HG02981 (cell line): ENCODE measurements around the gene UGT2A2.
"Not testable (repeated sequence)": the region's sequence is repeated elsewhere in the genome, so short reads cannot be mapped to it uniquely, and the experiment has no call there.

ENCODE experiments used
- ATAC-seq: cut with Tn5 transposase; IDR thresholded peaks from one replicate; pipeline ENCODE4 v1.9.1; 2021; ENCODE audit warnings: mild to moderate bottlenecking, moderate library complexity; ENCODE audit not compliant: unreplicated experiment

The UGT2A2 gene

DNA sequence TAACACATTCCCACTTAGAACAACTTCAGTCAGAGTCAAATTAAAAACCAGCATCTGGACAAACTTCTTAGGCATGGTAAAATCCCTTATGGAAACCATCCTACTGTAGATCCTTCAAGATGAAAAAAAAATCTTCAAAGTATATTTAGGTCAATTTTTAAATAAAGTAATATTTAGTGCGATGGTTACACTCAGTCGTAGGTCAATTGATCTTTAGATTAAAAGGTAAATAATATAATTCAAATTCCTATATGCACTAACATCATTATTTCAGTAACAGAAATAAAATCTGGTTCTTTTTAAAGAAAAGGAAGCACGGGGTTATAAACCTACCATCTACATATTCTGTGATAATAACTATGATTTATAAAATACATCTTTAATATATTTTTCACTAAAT, at the start of gene UGT2A2:
UGT2A2 (minus strand) TSS at position 101 of the 400 bp plus-strand sequence; CDS start at position 99, 2 bp downstream.
- ATAC-seq, result no peak

DNA sequence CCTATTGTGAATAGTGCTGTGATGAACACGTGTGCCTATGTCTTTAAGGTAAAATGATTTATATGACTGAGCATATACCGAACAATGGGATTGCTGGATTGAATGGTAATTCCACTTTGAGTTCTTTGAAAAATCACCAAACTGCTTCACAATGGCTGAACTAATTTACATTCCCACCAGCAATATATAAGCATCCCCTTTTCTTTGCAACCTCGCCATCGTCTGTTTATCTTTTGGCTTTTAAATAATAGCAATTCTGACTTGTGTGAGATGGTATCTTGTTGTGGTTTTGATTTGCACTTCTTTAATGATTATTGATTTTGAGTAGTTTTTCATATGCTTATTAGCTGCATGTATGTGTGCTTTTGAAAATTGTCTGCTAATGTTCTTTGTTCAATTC, 45.4 kb upstream of the UGT2A2 start:
- ATAC-seq, result no peak

DNA sequence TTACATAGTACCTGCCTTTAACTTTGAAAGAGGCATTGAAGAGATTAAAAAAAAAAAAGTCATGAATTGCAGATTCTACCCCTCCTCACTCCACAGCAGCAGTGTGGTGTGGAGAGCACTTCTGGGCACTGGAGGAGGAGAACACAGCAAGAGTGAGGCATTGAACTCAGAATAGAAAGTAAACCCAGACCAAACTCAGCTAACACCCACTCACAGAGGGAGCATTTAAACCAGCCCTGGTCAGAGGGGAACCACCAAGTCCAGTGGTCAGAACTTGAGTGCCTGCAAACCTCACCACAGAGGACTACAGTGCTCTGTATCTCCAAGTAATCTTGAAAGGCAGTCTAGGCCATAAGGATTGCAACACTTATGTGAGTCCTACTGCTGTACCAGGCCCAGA, 29.2 kb upstream of the UGT2A2 start:
- ATAC-seq, result no peak

DNA sequence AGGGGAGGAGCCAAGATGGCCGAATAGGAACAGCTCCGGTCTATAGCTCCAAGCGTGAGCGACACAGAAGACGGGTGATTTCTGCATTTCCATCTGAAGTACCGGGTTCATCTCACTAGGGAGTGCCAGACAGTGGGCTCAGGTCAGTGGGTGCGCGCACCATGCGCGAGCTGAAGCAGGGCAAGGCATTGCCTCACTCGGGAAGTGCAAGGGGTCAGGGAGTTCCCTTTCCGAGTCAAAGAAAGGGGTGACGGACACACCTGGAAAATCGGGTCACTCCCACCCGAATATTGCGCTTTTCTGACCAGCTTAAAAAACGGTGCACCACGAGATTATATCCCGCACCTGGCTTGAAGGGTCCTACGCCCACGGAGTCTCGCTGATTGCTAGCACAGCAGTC, 24.6 kb upstream of the UGT2A2 start:
- not testable (repeated sequence) for ATAC-seq

DNA sequence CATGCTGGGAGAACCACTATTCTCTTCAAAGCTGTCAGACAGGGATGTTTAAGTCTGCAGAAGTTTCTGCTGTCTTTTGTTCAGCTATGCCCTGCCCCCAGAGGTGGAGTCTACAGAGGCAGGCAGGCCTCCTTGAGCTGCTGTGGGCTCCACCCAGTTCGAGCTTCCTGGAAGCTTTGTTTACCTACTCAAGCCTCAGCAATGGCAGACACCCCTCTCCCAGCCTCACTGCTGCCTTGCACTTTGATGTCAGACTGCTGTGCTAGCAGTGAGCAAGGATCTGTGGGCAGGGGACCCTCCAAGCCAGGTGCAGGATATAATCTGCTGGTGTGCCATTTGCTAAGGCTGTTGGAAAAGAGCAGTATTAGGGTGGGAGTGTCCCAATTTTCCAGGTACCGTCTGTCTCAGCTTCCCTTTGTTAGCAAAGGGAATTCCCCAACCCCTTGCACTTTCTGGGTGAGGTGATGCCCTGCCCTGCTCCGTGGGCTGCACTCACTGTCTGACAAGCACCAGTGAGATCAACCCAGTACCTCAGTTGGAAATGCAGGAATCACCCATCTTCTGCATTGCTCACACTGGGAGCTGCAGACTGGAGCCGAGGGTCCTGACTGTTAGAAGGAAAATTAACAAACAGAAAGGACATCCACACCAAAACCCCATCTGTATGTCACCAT, 21.8 kb upstream of the UGT2A2 start:
- ATAC-seq, result not testable (repeated sequence)

DNA sequence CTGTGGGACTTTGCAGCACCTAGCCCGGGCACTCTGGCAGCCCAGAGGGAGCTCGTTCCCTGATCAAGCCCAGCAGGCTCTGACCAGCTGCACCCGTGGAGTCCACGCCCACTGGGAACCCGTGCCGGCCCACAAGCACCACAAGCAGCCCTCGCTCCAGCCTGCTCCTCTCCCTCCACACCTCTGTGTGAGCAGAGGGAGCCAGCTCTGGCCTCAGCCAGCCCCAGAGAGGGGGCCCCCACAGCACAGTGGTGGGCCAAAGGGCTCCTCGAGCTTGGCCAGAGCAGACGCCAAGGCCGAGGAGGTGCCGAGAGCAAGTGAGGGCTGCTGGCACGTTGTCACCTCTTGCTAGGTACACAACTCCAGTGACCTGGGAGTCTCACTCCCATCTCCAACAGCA, 18.7 kb upstream of the UGT2A2 start:
- ATAC-seq, result no peak

DNA sequence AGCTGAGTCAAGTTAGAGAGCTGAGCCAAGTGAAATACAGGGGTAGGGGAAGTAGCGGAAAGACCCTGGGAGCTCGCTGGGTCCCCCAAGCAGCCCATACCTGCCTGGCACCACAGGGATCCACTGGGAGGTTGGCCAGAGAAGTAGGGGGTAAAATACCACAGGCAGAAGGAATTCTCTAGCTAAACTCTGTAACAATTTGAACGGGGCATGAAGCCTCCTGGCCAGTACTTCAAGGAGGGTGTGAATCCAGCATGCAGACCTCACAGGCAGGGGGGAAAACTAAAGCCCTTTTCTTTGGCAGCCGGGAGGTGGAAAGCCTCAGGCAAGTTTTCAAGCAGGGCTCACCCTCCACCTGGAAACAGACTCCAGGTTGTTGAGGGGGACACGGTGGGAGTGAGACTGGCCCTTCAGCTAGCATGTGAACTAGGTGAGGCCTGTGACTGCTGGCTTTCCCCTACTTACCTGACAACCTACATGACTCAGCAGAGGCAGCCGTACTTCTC, 17.3 kb upstream of the UGT2A2 start:
- ATAC-seq, result no peak

DNA sequence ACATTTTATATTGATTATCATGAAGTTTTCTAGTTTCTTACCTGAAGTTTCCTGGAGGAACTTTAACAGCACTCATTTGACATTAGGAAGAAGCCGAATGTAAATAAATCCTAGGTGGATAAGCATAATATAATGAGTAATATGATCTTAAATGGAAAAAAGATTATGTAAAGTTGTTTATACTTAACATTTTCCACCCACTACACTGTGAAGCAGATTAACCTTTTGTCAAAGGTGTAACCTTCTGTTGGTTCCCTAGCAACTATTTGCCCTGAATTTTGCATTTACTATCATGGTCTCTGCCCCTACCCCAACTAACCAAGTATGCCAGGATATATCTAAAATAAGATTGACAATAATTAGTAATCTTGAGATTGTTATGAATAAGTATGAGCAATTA, 13.7 kb upstream of the UGT2A2 start, which contains the start of gene UGT2A1:
UGT2A1 (minus strand) TSS at position 101 of the 400 bp plus-strand sequence. CDS start 5,603 bp downstream, outside the sequence.
- ATAC-seq, result no peak

DNA sequence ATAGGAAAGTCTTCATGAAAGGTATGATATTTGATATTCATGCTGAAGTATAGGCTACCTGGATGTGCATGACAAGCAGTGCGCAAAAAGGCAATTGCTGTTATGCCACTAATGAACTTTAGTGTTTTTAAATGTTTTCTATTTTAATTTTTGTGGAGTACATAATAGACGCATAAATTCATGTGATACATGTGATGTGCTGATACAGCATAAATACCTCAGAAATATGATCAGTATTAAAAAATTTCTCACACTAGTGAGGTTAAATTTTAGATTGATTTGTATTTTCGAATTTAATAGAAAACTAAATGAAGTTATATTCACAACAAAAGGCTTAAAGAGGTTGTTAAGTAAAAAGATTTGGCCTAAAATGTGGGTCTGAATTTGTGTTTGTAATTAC, 11.4 kb upstream of the UGT2A2 start:
- no peak for ATAC-seq

DNA sequence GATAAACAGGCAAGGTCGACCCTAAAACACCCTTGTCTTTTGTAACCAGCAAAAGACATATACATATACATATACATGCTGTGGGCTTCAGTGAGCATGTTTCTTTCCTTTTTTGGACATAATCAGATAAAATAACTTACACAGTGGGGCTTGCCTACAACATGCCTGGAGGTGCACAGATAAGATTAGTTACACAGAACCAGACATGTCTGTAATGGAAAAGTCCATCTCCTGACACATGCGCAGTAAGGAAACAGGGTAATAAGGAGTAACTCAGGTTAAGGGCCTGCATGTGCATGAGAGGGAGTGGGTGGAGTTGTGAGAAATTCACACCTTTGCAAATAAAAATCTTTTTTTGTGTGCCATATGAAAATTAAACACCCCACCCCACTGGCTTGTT, 10.2 kb upstream of the UGT2A2 start:
- no peak for ATAC-seq

DNA sequence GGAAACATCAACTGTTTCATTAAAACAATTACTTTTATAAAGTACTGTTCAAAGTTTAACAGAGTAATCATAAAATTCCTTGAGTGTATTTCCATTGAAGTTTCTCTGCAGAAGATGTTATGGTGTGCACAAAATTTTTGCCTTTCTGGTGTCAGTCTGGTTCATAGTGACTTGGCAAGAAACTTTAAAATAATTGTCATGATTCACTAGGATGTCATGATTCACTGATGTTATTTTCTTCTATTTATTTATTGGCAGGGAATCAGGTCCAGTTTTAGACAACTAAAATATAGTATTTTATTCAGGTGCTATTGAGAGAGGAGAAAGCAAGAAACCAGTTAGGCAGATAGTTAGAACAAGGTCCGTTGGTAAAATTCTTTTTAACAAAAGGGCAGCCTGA, 9.8 kb upstream of the UGT2A2 start:
- no peak for ATAC-seq

DNA sequence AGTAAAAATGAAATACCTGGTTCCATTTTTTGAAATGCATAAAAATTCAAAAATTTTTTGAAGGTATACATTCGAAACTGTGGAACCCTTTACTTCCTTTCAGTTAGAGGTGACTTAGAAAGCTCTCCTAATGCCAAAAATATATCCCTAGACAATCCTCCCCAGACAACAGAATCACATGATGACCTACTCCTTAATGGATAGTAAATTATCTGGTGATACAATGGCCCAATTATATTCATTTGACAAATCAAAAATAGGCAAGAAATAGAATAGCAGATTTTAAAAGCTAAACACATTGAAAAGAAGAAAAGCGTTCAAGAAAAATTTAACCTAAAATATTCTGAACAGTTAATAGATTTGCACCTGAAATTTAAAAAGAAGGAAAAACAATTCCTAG, 3.5 kb upstream of the UGT2A2 start:
- no peak for ATAC-seq

DNA sequence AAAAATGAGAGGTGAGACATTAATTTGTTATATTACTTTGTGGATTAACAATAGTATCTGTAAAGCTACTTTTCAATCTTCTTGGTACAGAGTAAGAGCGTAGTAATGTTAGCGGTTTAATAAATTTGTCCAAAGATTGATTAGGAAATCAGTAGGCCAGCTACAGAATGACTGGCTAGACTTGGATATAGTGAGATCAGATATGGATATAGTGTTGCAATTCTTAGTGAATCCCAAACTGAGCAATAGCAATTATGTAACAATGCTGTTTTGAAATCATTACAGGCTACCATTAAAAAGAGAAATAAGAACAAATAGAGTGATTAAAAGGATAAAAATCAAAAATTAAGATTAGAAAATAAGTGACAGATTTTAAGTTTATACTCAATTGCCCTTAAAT, 847 bp upstream of the UGT2A2 start:
- ATAC-seq, result no peak

DNA sequence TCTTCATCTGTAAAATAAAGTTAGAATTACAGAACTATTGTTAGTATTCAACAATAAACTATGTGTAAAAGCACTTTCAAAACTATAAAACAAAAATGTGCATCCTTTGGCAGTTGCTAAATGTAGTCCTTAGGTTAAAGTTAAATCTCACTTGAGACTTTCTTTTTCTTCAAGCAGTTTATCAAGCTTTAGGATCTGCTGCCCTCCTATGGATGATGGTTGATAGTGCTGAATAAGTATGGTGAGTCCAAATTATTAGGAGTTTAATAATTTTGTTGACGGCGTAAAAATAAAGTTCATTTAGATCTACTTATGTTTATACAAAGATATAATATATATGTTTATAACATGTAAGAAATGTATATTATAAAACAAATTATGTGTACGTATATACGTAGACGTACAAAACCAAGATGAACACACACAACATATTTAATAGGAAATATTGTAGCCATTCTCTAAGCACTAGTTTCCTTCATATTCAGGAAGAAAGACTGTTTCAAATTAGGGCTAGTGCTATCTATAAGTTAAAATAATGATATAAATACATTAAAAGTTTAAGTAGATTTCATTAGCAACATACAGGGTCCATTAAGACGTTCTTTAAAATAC, 22.3 kb downstream of the UGT2A2 start:
- ATAC-seq, result no peak

DNA sequence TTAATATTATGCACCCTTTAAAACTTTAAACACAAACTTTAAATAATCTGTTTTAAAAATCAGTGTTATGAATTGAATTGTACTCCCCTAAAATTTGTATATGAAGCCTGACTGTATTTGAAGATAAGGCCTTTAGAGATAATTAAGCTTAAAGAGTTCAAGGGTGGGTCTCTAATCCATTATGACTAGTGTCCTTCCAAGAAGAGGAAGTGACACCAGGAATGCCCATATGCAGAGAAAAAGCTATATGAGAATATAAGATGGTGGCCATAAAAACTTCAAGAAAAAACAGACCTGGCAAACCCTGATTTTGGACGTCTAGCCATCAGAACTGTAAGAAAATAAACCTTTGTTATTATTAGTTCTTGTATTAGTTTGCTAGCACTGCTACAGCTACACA, 29.0 kb downstream of the UGT2A2 start:
- no peak for ATAC-seq

DNA sequence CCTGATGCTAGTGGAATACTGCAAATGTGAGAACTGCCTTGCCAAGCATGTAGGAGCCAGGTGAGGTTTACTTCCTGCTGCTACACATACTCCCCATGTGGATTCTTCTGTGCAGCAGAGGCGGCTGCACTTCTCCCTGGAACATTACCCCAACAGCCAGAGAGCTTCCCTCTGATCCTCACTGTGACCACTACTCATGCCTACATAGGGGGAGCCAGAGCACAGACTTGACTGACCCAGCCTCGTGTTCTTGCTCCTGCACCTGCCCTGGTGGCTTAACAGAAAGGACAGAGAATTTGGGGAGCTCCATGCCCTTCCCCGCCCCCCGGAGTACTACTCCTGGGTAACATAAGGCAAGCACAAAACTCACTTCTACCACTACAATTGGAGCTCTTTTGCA, 38.4 kb downstream of the UGT2A2 start:
- no peak for ATAC-seq

DNA sequence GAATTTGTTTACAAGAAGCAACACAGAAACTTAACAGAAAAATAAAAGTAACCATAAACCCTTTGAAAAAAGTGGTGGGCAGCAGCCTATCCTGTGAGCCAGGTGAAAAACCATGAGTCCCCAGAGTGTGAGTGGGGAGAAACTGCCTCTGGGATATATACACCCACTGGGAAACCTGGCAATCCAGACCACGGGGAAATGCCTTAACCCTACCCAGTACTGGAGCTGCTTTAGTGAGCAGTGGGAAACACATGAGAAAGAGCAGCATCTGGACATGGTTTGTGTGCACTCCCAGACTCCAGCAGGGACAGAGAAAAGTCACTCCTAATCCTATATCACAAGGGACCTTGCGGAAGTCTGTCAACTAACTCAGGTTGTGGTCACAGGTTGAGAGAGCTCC, 39.4 kb downstream of the UGT2A2 start:
- no peak for ATAC-seq

DNA sequence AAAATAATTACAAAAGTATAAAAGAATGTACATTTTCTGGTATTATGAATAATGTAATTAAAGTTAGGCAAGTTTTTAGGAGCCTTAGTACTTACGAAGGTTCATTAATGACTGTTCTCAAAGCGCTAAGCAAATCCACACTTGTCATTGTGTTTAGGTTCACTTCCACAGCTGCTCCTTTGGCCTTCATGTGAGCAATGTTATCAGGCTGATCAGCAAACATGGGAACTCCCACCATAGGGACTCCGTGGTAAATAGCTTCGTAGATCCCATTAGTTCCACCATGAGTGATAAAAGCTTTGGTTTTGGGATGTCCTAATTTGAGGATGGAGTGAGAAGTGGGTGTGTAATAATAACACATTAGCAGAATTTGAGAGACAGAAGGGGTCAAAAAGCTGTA, 45.1 kb downstream of the UGT2A2 start:
- ATAC-seq, result no peak

DNA sequence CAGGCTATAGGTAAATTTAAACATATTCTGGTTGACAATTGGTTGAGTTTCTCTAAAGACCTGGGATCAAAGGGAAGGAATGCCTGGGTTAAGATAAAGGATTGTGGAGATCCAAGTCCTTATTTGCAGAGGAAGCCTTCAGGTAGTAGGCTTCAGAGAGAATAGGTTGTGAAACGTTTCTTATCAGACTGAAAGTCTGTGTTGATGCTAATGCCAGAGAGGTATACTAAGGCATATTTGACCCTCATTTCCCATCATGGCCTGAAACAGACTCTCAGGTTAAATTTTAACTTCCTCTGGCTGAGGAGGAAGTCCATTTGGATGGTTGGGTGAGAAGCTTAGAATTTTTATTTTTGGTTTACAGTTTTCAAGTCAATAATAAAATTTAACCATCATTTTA, 48.1 kb downstream of the UGT2A2 start:
- ATAC-seq, result no peak

DNA sequence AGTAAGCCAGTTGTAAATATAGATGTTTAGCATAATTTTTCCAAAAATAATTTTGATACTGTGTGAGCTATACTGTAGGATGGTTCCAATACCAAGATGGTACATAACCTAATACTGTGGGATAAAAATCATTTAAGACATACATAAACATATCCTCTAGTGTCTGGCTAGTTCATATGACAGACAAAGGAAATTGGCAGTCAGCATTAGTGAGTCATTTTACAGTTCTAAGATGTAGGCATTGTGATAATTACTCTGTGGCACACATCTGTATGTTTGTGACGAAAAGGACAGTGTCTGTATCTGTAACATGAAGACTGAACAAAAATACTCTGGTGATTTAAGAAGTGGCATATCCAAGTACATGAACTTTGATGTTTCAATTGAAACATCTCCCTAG, 49.6 kb downstream of the UGT2A2 start:
- no peak for ATAC-seq

DNA sequence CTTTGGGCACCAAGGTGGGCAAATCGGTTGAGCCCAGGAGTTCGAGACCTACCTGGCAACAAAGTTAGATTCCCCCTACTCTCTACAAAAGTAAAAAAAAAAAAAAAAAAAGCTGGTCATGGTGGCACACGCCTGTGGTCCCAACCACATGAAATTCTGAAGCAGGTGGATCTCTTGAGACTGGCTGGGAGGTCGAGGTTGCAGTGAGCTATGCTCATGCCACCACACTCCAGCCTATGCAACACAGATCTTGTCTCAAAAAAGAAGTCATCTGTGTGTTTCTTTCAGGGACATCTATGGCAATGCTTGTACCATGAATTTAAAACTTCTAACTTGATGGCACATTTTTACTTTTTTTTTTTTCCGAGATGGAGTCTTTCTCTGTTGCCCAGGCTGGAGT, 55.3 kb downstream of the UGT2A2 start:
- ATAC-seq, result no peak

DNA sequence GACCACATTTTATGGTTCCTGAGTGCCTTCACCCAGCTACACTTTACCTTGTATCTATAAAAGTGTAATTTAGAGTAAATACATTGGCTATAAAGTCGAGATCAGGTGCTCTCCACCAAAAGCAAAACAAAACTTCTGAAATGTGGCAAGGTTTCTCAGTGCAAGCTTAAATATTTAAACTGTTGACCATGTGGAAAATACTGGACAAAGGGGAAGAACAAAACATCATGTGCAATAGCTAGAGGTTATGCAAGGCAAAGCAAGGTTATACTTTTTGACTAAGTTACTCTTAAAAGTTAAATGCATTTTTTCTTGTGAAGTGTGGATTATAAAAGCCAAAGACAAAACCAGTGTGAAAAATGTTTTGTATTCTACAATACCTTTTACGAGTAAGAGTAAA, 55.9 kb downstream of the UGT2A2 start:
- no peak for ATAC-seq

DNA sequence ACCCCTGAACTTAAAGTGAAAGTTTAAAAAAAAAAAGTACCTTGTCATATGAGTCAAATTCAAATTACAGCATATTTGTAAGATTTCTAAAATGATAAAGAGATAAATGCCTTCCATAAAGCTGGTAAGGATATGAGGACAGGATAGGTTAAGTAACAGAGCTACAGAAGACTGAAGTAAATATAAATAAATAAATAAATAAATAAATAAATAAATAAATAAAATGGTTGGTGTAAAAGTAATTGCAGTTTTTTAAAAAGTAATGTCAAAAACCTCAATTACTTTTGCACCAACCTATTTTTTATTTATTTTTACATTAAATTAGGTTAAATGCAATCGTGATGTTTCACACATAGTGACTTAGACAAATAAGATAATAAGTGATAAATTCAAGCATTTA, 62.2 kb downstream of the UGT2A2 start:
- ATAC-seq, result no peak
